IMR-90 (cell line): ENCODE results near the gene TRIM43B. TPM values are rescaled to one million over a fixed set of nuclear protein-coding genes. Genes with fewer than 3 reads are reported as not detected.
"Not testable (repeated sequence)": the region's sequence is repeated elsewhere in the genome, so short reads cannot be mapped to it uniquely, and the experiment has no call there.

Experiments used
- ATAC-seq: fragments of 200-7000 bp; cut with Tn5 transposase; 2 replicates; pipeline ENCODE4 v1.9.1; 2020; ENCODE audit warnings: low read depth, mild to moderate bottlenecking, moderate library complexity
- BruUV-seq: library from RNA; stranded (reverse); fragments of 400-500 nt; replicated peaks from 2 replicates; lab custom pipeline; 2021; lab: Mats Ljungman, UMichigan
- CTCF ChIA-PET: fragments of 300-600 bp; formaldehyde crosslinking; extraction: SDS; loops from one replicate; lab custom pipeline; 2021; ENCODE audit warnings: antibody characterized with exemption; lab: Yijun Ruan, JAX
- POLR2A ChIA-PET: fragments of 300-600 bp; sonication (Branson Sonifier 250); formaldehyde crosslinking; loops from one replicate; lab custom pipeline; 2022; ENCODE audit warnings: antibody characterized with exemption; ENCODE audit not compliant: unreplicated experiment; lab: Charles Lee
- DNase-seq: peaks from one replicate; pipeline ENCODE4 v3.0.0; 2013
- H2AFZ ChIP-seq: replicated peaks from 2 replicates; pipeline ENCODE3; 2013; ENCODE audit warnings: low read length, mild to moderate bottlenecking; ENCODE audit not compliant: poor library complexity
- H2AK5ac ChIP-seq: 2 replicates; pipeline ENCODE4 v1.6.1; 2013; ENCODE audit warnings: low read depth, low read length, inconsistent platforms
- H2AK9ac ChIP-seq: replicated peaks from 2 replicates; pipeline ENCODE3; 2013; ENCODE audit warnings: mild to moderate bottlenecking, low read depth, low read length, moderate library complexity; ENCODE audit not compliant: poor library complexity
- H2BK120ac ChIP-seq: 2 replicates; pipeline ENCODE4 v1.6.1; 2013; ENCODE audit warnings: low read depth, low read length, inconsistent platforms
- H2BK15ac ChIP-seq: 3 replicates; pipeline ENCODE4 v1.6.1; 2013; ENCODE audit warnings: low read depth, low read length, inconsistent platforms
- H2BK20ac ChIP-seq: 2 replicates; pipeline ENCODE4 v1.6.1; 2013; ENCODE audit warnings: low read depth, mild to moderate bottlenecking, inconsistent platforms, low read length, moderate library complexity
- H2BK5ac ChIP-seq: 2 replicates; pipeline ENCODE4 v1.6.1; 2013; ENCODE audit warnings: mild to moderate bottlenecking, low read depth, low read length, inconsistent platforms; ENCODE audit not compliant: poor library complexity, severe bottlenecking
- H3K14ac ChIP-seq: replicated peaks from 2 replicates; pipeline ENCODE4 v1.6.1; 2013; ENCODE audit warnings: low read depth, low read length, inconsistent platforms
- H3K18ac ChIP-seq: 2 replicates; pipeline ENCODE4 v1.6.1; 2013; ENCODE audit warnings: low read depth, low read length, control low read depth
- H3K23ac ChIP-seq: 2 replicates; pipeline ENCODE4 v1.6.1; 2013; ENCODE audit warnings: low read depth, low read length, inconsistent platforms
- H3K27ac ChIP-seq: 2 replicates; pipeline ENCODE4 v1.5.1; 2013; ENCODE audit warnings: mild to moderate bottlenecking, control low read depth, low read length; ENCODE audit not compliant: insufficient read depth
- H3K27me3 ChIP-seq: 2 replicates; pipeline ENCODE4 v1.6.1; 2013; ENCODE audit warnings: low read length; ENCODE audit not compliant: control insufficient read depth, insufficient read depth
- H3K36me3 ChIP-seq: 2 replicates; pipeline ENCODE4 v1.6.1; 2013; ENCODE audit warnings: low read length, mixed read lengths; ENCODE audit not compliant: control insufficient read depth, insufficient read depth
- H3K4ac ChIP-seq: 2 replicates; pipeline ENCODE4 v1.6.1; 2013; ENCODE audit warnings: low read depth, low read length, inconsistent platforms
- H3K4me1 ChIP-seq: 2 replicates; pipeline ENCODE4 v1.6.1; 2013; ENCODE audit warnings: low read length, mixed read lengths; ENCODE audit not compliant: control insufficient read depth, insufficient read depth
- H3K4me2 ChIP-seq: 2 replicates; pipeline ENCODE4 v1.6.1; 2013; ENCODE audit warnings: low read depth, mild to moderate bottlenecking, control low read depth, low read length, moderate library complexity
- H3K4me3 ChIP-seq: 2 replicates; pipeline ENCODE4 v1.5.1; 2013; ENCODE audit warnings: low read depth, mild to moderate bottlenecking, control low read depth, low read length, moderate library complexity; ENCODE audit not compliant: insufficient read depth
- H3K56ac ChIP-seq: 2 replicates; pipeline ENCODE4 v1.6.1; 2013; ENCODE audit warnings: low read length, inconsistent platforms; ENCODE audit not compliant: insufficient read depth; ENCODE audit errors: extremely low read depth
- H3K79me1 ChIP-seq, 2 experiments: 2 replicates each; pipeline ENCODE4 v1.6.1; 2013; ENCODE audit warnings: low read length in 2 of 2, inconsistent platforms in 1 of 2, low read depth in 1 of 2
- H3K9ac ChIP-seq: 2 replicates; pipeline ENCODE4 v1.6.1; 2013; ENCODE audit warnings: low read depth, low read length, control low read depth
- H3K9me1 ChIP-seq: 2 replicates; pipeline ENCODE4 v1.6.1; 2013; ENCODE audit warnings: low read length, inconsistent platforms; ENCODE audit not compliant: insufficient read depth
- H3K9me3 ChIP-seq: 2 replicates; pipeline ENCODE4 v1.6.1; 2013; ENCODE audit warnings: low read length; ENCODE audit not compliant: control insufficient read depth, insufficient read depth
- H4K20me1 ChIP-seq: 2 replicates; pipeline ENCODE4 v1.6.1; 2013; ENCODE audit warnings: low read length, inconsistent platforms; ENCODE audit not compliant: insufficient read depth
- H4K5ac ChIP-seq: 2 replicates; pipeline ENCODE4 v1.6.1; 2013; ENCODE audit warnings: mild to moderate bottlenecking, low read depth, low read length, control low read depth
- H4K8ac ChIP-seq, 2 experiments: 2 replicates each; pipeline ENCODE4 v1.6.1; 2013; ENCODE audit warnings: low read depth in 2 of 2, low read length in 2 of 2, control low read depth in 1 of 2, inconsistent platforms in 1 of 2
- H4K91ac ChIP-seq: 2 replicates; pipeline ENCODE4 v1.6.1; 2013; ENCODE audit warnings: low read depth, low read length, inconsistent platforms; ENCODE audit not compliant: insufficient read depth
- MAFK ChIP-seq: IDR thresholded peaks from 2 replicates; pipeline ENCODE4 v1.6.1; 2012; ENCODE audit warnings: low read depth, low read length, improper control_type of control experiment
- WGBS, 2 experiments: methylation state at CpG; one replicate each; pipeline versions ENCODE4 v1.1.5 to v1.1.7; 2013; ENCODE audit warnings: missing lambda C conversion rate in 2 of 2; ENCODE audit not compliant: insufficient read length in 1 of 2; ENCODE audit errors: extremely low coverage in 2 of 2; 5-methylcytosine and 5-hydroxymethylcytosine counted together
- dilution Hi-C: fragments of 300-500 bp; cut with HindIII; formaldehyde crosslinking; loops from one replicate; pipeline ENCODE4 v1.14.3; 2018; ENCODE audit warnings: low sequenced_read_pairs; ENCODE audit not compliant: unreplicated experiment
- in situ Hi-C: fragments of 300-500 bp; cut with MboI; formaldehyde crosslinking; loops from 3 replicates; pipeline ENCODE4 v1.14.3; 2019; ENCODE audit warnings: low sequenced_read_pairs, inconsistent platforms, mixed read lengths
- intact Hi-C: fragments of 100-400 bp; cut with micrococcal nuclease; formaldehyde crosslinking; loops from 2 replicates; pipeline ENCODE4 v1.10.0; 2022
- polyA plus RNA-seq, 3 experiments: library from polyadenylated mRNA; depleted of rRNA; stranded (reverse); fragments of >200 nt; gene quantifications; 2 replicates each; pipeline ENCODE4 v1.2.3, GENCODE V29; 2012; ENCODE audit warnings: low replicate concordance in 1 of 3
- total RNA-seq: library from RNA; depleted of rRNA; stranded (reverse); fragments of >200 nt; gene quantifications from 2 replicates; pipeline ENCODE4 v1.2.3, GENCODE V29; 2012

TRIM43B gene
- total and polyA plus RNA-seq, 2 of the 4 experiments (the other 2 are of a cell fraction), result not detected

DNA sequence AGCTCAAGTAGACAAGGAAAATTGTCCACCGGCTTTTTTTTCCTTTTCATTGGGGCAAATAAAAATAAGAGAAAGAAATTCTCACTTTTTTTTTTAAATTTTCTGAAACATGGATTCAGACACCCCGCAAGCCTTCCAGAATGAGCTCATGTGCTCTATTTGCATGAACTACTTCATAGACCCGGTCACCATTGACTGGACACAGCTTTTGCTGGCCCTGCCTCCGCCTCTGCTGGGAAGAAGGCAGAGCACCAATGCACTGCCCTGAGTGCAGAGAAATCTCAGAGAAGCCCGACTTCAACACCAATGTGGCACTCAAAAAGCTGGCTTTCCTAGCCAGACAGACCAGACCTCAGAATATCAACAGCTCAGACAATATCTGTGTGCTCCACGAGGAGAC is 30.2 kb upstream of the TRIM43B start:
- no peak overlapping the region for H4K8ac ChIP-seq
- H2AK5ac ChIP-seq, result no peak overlapping the region
- H4K5ac ChIP-seq, result no peak overlapping the region
- in situ Hi-C loops (no loop called here), dilution Hi-C loops (no loop called here), intact Hi-C loops (no loop called here)
- ATAC-seq (no peak), DNase-seq (no peak)
- H3K9ac ChIP-seq, result no peak overlapping the region
- BruUV-seq, result no TSS peak
- H4K91ac ChIP-seq, result no peak overlapping the region
- H3K4me2 ChIP-seq, result no peak overlapping the region
- no peak overlapping the region for H3K14ac ChIP-seq
- H3K4me3 ChIP-seq, result no peak overlapping the region
- H3K18ac ChIP-seq, result no peak overlapping the region
- no peak overlapping the region for H2AK9ac ChIP-seq
- H2BK5ac ChIP-seq, result no peak overlapping the region
- H2AFZ ChIP-seq, result no peak overlapping the region
- H3K27me3 ChIP-seq, result peaks cover 7% of the 10 kb centered on the region
- H3K4ac ChIP-seq, result no peak overlapping the region
- no peak overlapping the region for H3K23ac ChIP-seq
- H3K9me3 ChIP-seq, result no peaks in the 10 kb centered on the region
- H3K27ac ChIP-seq, result no peak overlapping the region
- 88% methylated on average over 2 of the region's 6 CpGs; no CpG with 5 or more reads in 1 of the 2 experiments for WGBS, 2 experiments
- no peak overlapping the region for H2BK15ac ChIP-seq
- no peak overlapping the region for H3K56ac ChIP-seq
- H3K4me1 ChIP-seq, result no peaks in the 10 kb centered on the region
- TF ChIP-seq MAFK, result no peak
- no peaks in the 10 kb centered on the region for H3K79me1 ChIP-seq
- no peaks in the 10 kb centered on the region for H3K36me3 ChIP-seq
- H2BK120ac ChIP-seq, result no peak overlapping the region
- H3K9me1 ChIP-seq, result no peaks in the 10 kb centered on the region
- ChIA-PET CTCF (no interaction called here), POLR2A (no interaction called here)
- H4K20me1 ChIP-seq, result no peaks in the 10 kb centered on the region
- H2BK20ac ChIP-seq, result no peak overlapping the region

DNA sequence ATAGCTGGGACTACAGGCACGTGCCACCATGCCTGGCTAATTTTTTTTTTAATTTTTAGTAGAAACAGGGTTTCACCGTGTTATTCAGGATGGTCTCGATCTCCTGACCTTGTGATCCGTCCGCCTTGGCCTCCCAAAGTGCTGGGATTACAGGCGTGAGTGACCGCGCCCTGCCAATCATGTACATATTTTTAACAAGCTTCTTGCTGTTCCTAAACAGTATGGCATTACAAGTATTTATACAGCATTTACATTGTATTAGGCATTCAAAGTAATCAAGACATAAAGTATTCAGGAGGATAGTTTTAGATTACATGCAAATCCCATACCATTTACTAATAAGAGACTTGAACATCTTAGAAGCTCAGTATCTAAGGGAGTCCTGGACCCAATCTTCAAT is 29.7 kb upstream of the TRIM43B start:
- H2BK120ac ChIP-seq, H3K36me3 ChIP-seq, H4K91ac ChIP-seq, H4K20me1 ChIP-seq, H3K56ac ChIP-seq, H3K4me3 ChIP-seq, H2AK9ac ChIP-seq, H3K23ac ChIP-seq, BruUV-seq, H3K4ac ChIP-seq, intact Hi-C loops, H3K79me1 ChIP-seq, in situ Hi-C loops, H2BK15ac ChIP-seq, H3K4me2 ChIP-seq, H2BK5ac ChIP-seq, H3K27ac ChIP-seq, H3K9me1 ChIP-seq, H4K5ac ChIP-seq, H2AK5ac ChIP-seq, H4K8ac ChIP-seq, dilution Hi-C loops, H2BK20ac ChIP-seq, H3K27me3 ChIP-seq, POLR2A ChIA-PET, ATAC-seq, H3K9me3 ChIP-seq, H2AFZ ChIP-seq, H3K4me1 ChIP-seq, CTCF ChIA-PET, H3K18ac ChIP-seq, H3K14ac ChIP-seq, DNase-seq, H3K9ac ChIP-seq: not testable (repeated sequence)
- WGBS, 2 experiments, result 40% methylated on average over 1 of the region's 8 CpGs; no CpG with 5 or more reads in 1 of the 2 experiments
